A673 (cell line): ENCODE results near the gene IGLON5. TPM values are rescaled to one million over a fixed set of nuclear protein-coding genes. Genes with fewer than 3 reads are reported as not detected.

Source experiments
- BruUV-seq: library from RNA; stranded (reverse); fragments of 400-500 nt; replicated peaks from 2 replicates; lab custom pipeline; 2021; lab: Mats Ljungman, UMichigan
- CTCF ChIA-PET: fragments of 300-600 bp; sonication (Branson Sonifier 250); formaldehyde crosslinking; loops from one replicate; lab custom pipeline; 2022; ENCODE audit warnings: antibody characterized with exemption; lab: Charles Lee
- POLR2A ChIA-PET: fragments of 300-600 bp; sonication (Branson Sonifier 250); formaldehyde crosslinking; loops from one replicate; lab custom pipeline; 2022; ENCODE audit warnings: antibody characterized with exemption; ENCODE audit not compliant: low non-redundant PET; lab: Charles Lee
- DNase-seq: peaks from one replicate; pipeline ENCODE4 v3.0.0-alpha.2; 2015; ENCODE audit warnings: low spot score
- H3K27ac ChIP-seq: fragments of 200-600 bp; sonication (generic); 2 replicates; pipeline ENCODE4 v1.5.1; 2016; ENCODE audit warnings: mixed run types, low read depth, mild to moderate bottlenecking, mixed read lengths, antibody characterized with exemption, low read length; ENCODE audit not compliant: poor library complexity, severe bottlenecking
- H3K27me3 ChIP-seq: fragments of 200-600 bp; sonication (generic); replicated peaks from 2 replicates; pipeline ENCODE4 v1.6.1; 2017; ENCODE audit warnings: mixed run types, low read depth, mild to moderate bottlenecking, mixed read lengths, antibody characterized with exemption, low read length; ENCODE audit not compliant: insufficient read depth, poor library complexity
- H3K36me3 ChIP-seq: fragments of 200-600 bp; sonication (generic); 2 replicates; pipeline ENCODE4 v1.6.1; 2016; ENCODE audit warnings: mixed run types, mild to moderate bottlenecking, mixed read lengths, antibody characterized with exemption, low read length; ENCODE audit not compliant: insufficient read depth, poor library complexity, severe bottlenecking
- H3K4me1 ChIP-seq: fragments of 200-600 bp; sonication (generic); 2 replicates; pipeline ENCODE4 v1.6.1; 2017; ENCODE audit warnings: mixed run types, mild to moderate bottlenecking, mixed read lengths, antibody characterized with exemption, low read length; ENCODE audit not compliant: insufficient read depth, poor library complexity, severe bottlenecking
- H3K4me3 ChIP-seq: fragments of 200-600 bp; sonication (generic); 2 replicates; pipeline ENCODE4 v1.5.1; 2016; ENCODE audit warnings: low read depth, mixed run types, mild to moderate bottlenecking, mixed read lengths, low read length; ENCODE audit not compliant: poor library complexity, severe bottlenecking
- H3K9me3 ChIP-seq: fragments of 200-600 bp; sonication (generic); 2 replicates; pipeline ENCODE4 v1.6.1; 2016; ENCODE audit warnings: mixed run types, low read depth, mild to moderate bottlenecking, mixed read lengths, antibody characterized with exemption, low read length; ENCODE audit not compliant: poor library complexity, severe bottlenecking
- EZH2 ChIP-seq: fragments of 200-600 bp; sonication (generic); IDR thresholded peaks from 2 replicates; pipeline ENCODE4 v1.6.1; 2017; ENCODE audit warnings: borderline replicate concordance, low read depth, mild to moderate bottlenecking, mixed read lengths, antibody characterized with exemption, low read length; ENCODE audit not compliant: poor library complexity, severe bottlenecking
- intact Hi-C: fragments of 100-400 bp; cut with micrococcal nuclease; formaldehyde crosslinking; loops from one replicate; pipeline ENCODE4 v1.10.0; 2022; ENCODE audit not compliant: unreplicated experiment
- total RNA-seq: library from RNA; stranded (reverse); gene quantifications from 2 replicates; pipeline ENCODE4 v1.2.3, GENCODE V29; 2021
- TF ChIP-seq, protein P1 (sequence below): fragments of 300-800, 200-600 bp; sonication (generic); conservative IDR thresholded peaks from 2 replicates; pipeline ENCODE4 v1.5.1; 2017; ENCODE audit warnings: low read depth, mild to moderate bottlenecking, antibody characterized with exemption, low read length, moderate library complexity, mixed read lengths

Gene IGLON5
- total RNA-seq, 1 experiment from 2014 or later: 0.39 TPM

DNA sequence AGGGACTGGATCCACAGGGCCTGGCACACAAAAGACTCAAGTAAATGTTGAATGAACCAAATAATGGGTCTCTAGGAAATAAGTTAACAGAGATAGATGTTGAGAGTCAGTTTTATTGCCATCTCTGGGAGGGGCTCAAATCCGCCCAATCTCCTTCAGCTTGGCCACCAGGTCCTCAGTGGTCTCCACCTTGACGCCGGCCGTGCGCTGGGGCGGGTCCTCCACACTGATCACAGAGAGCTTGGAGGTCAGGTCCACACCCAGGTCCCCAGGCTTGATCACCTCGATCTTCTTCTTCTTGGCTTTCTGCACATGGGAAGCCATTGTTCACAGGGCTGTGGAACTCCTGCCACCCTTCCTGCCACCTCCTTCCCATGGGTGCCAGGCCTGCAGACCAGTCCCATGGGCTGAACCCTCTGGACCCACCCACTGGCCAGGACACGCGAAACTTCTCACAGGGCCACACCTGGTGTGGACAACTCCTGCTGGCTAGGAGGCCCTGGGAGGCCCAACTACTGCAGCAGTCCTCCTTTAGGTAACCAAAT lies 33.7 kb downstream of the IGLON5 start:
- ChIA-PET POLR2A (no interaction called here), CTCF (no interaction called here)
- H3K27me3 ChIP-seq: no peaks in the 10 kb centered on the region
- H3K9me3 ChIP-seq: no peaks in the 10 kb centered on the region
- no peak overlapping the region for H3K27ac ChIP-seq
- H3K4me1 ChIP-seq: peaks cover 5% of the 10 kb centered on the region
- no TSS peak for BruUV-seq
- intact Hi-C loops: no loop called here
- no peak for DNase-seq
- H3K36me3 ChIP-seq: peaks cover 3% of the 10 kb centered on the region
- no peak for TF ChIP-seq EZH2
- TF ChIP-seq, protein P1, sequence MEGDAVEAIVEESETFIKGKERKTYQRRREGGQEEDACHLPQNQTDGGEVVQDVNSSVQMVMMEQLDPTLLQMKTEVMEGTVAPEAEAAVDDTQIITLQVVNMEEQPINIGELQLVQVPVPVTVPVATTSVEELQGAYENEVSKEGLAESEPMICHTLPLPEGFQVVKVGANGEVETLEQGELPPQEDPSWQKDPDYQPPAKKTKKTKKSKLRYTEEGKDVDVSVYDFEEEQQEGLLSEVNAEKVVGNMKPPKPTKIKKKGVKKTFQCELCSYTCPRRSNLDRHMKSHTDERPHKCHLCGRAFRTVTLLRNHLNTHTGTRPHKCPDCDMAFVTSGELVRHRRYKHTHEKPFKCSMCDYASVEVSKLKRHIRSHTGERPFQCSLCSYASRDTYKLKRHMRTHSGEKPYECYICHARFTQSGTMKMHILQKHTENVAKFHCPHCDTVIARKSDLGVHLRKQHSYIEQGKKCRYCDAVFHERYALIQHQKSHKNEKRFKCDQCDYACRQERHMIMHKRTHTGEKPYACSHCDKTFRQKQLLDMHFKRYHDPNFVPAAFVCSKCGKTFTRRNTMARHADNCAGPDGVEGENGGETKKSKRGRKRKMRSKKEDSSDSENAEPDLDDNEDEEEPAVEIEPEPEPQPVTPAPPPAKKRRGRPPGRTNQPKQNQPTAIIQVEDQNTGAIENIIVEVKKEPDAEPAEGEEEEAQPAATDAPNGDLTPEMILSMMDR: no peak
- no peak overlapping the region for H3K4me3 ChIP-seq

DNA sequence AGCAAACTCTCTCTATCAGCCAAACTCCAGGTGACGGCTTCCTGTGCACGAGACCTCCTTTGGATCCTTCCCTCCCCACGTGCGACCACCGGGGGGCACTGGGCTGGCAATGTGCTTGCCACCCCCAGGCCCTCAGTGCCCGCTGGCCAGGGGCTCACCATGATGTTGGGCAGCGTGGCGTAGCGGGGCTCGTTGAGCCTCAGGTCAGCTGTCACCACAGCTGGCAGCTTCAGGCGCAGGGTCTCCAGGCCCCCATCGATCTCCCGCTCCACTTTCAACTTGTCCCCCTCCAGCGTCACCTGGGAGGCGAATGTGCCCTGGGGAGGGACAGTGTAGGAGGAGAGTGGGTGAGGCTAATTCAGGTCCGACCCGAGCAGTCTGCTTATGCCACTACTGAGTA lies 35.3 kb downstream of the IGLON5 start:
- POLR2A ChIA-PET: no interaction called here
- H3K27ac ChIP-seq: no peak overlapping the region

DNA sequence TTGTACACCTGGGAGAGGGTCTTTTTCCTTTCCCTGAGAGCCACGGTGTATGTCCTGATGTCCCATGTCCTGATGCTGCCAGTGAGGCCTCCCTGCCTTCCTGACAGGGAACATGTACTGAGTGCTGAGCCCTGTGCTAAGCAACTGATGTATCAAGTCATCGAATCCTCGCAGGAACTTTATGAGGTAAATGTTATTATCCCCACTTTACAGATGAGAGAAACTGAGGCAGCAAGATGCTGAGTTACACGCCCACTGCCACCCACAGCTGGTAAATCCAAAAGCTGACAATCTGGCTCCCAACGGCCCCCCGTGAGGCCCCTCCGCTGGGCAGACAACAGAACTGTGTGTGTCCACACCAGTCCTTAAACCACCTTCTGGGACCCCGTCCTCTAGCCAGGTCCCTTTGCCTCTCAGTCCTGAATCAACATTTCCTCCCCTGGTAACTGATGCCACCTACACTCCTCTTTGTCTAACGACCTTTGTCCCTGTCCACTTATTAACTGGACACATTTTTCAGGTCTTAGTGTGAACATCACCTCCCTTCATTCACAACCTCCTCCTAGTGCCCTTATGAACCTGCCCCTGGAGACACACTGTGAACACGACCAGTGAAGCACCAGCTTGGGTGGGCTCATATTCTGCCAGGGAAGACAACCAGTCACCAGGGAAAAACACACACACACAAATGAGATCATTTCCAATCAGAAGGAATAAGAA lies 35.9 kb downstream of the IGLON5 start:
- Histone ChIP-seq H3K36me3 (peaks cover 4% of the 10 kb centered on the region), H3K4me1 (no peaks in the 10 kb centered on the region), H3K27me3 (no peaks in the 10 kb centered on the region), H3K4me3 (no peak overlapping the region), H3K9me3 (no peaks in the 10 kb centered on the region), H3K27ac (no peak overlapping the region)
- CTCF ChIA-PET: no interaction called here
- intact Hi-C loops: no loop called here
- DNase-seq: no peak
- POLR2A ChIA-PET: no interaction called here
- BruUV-seq: no TSS peak
- TF ChIP-seq EZH2: no peak
- TF ChIP-seq, protein P1: no peak

More for the DNA sequence above, 35.3 kb downstream of the IGLON5 start:
- no TSS peak for BruUV-seq
- CTCF ChIA-PET: no interaction called here
- Histone ChIP-seq H3K27me3 (no peaks in the 10 kb centered on the region), H3K4me1 (no peaks in the 10 kb centered on the region), H3K36me3 (peaks cover 4% of the 10 kb centered on the region), H3K9me3 (no peaks in the 10 kb centered on the region), H3K4me3 (no peak overlapping the region)
- DNase-seq: no peak
- intact Hi-C loops: no loop called here
- TF ChIP-seq, protein P1: no peak
- no peak for TF ChIP-seq EZH2
